HepG2 (cell line): Measurements from ENCODE around the gene ZNF511. TPM values are rescaled to one million over a fixed set of nuclear protein-coding genes. Genes with fewer than 3 reads are reported as not detected.

ENCODE experiments used
- ATAC-seq: fragments of 200-7000 bp; cut with Tn5 transposase; 3 replicates; pipeline ENCODE4 v1.9.1; 2020; ENCODE audit warnings: mild to moderate bottlenecking, moderate library complexity
- BruUV-seq: library from RNA; stranded (reverse); fragments of 400-500 nt; replicated peaks from 2 replicates; lab custom pipeline; 2021; lab: Mats Ljungman, UMichigan
- CTCF ChIA-PET: fragments of 300-600 bp; formaldehyde crosslinking; extraction: SDS; loops from one replicate; lab custom pipeline; 2021; ENCODE audit warnings: low total read pairs, inconsistent platforms, low intra/inter-chr PET ratio; lab: Yijun Ruan, JAX
- POLR2A ChIA-PET: fragments of 350-600 bp; sonication (Branson Sonifier 250); formaldehyde crosslinking; loops from one replicate; lab custom pipeline; 2020; ENCODE audit warnings: antibody characterized with exemption, inconsistent platforms; lab: Yijun Ruan, JAX
- DNase-seq: peaks from one replicate; pipeline ENCODE4 v3.0.0-alpha.2; 2015; ENCODE audit warnings: low spot score
- FAIRE-seq: peaks from 3 replicates; lab custom pipeline; 2011; peaks lifted over from hg19 to GRCh38; lab: Jason Lieb, UNC
- H2AFZ ChIP-seq: one replicate; pipeline ENCODE4 v1.6.1; 2011; ENCODE audit warnings: low read length, inconsistent platforms
- H3K27ac ChIP-seq: fragments of 300-600 bp; 3 replicates; pipeline ENCODE4 v1.8.0; 2011; ENCODE audit warnings: mixed run types, mild to moderate bottlenecking, mixed read lengths, low read length, inconsistent platforms; ENCODE audit not compliant: insufficient read depth; ENCODE audit errors: extremely low read length
- H3K27me3 ChIP-seq, 2 experiments: fragments of 200-600 bp in 1 of 2; 2 replicates in 1 of 2; 3 replicates in 1 of 2; pipeline versions ENCODE4 v1.6.0 to v1.8.0; 2011; ENCODE audit warnings: low read length in 2 of 2, mild to moderate bottlenecking in 2 of 2, moderate library complexity in 2 of 2, inconsistent platforms in 1 of 2; ENCODE audit not compliant: insufficient read depth in 2 of 2, control insufficient read depth in 1 of 2
- H3K36me3 ChIP-seq, 2 experiments: fragments of 200-600 bp in 1 of 2; replicated peaks in 1 of 2; 2 replicates in 1 of 2; 3 replicates in 1 of 2; pipeline versions ENCODE4 v1.5.1 to v1.8.0; 2011; ENCODE audit warnings: low read length in 2 of 2, inconsistent platforms in 1 of 2; ENCODE audit not compliant: insufficient read depth in 2 of 2, control insufficient read depth in 1 of 2
- H3K4me1 ChIP-seq: 2 replicates; pipeline ENCODE4 v1.5.1; 2012; ENCODE audit warnings: low read length, inconsistent platforms; ENCODE audit not compliant: insufficient read depth
- H3K4me2 ChIP-seq: 2 replicates; pipeline ENCODE4 v1.6.0; 2011; ENCODE audit warnings: low read depth, low read length, inconsistent platforms
- H3K4me3 ChIP-seq, 3 experiments: fragments of 200-600 bp in 1 of 3; sonication (generic), shearing (Covaris generic) in 1 of 3; replicated peaks in 1 of 3; 2 replicates each; pipeline ENCODE4 v1.5.1; 2011 to 2016; ENCODE audit warnings: low read length in 3 of 3, inconsistent platforms in 2 of 3, low read depth in 2 of 3, mild to moderate bottlenecking in 2 of 3, control low read depth in 1 of 3, mixed read lengths in 1 of 3; ENCODE audit not compliant: insufficient read depth in 1 of 3
- H3K79me2 ChIP-seq: one replicate; pipeline ENCODE4 v1.6.1; 2011; ENCODE audit warnings: low read length, inconsistent platforms; ENCODE audit not compliant: insufficient read depth
- H3K9ac ChIP-seq: 2 replicates; pipeline ENCODE4 v1.6.0; 2011; ENCODE audit warnings: mild to moderate bottlenecking, low read depth, low read length, inconsistent platforms; ENCODE audit not compliant: insufficient read depth
- H3K9me3 ChIP-seq: 2 replicates; pipeline ENCODE4 v1.5.1; 2012; ENCODE audit warnings: mild to moderate bottlenecking, low read length
- H4K20me1 ChIP-seq: 2 replicates; pipeline ENCODE4 v1.6.0; 2011; ENCODE audit warnings: inconsistent platforms, mild to moderate bottlenecking, low read length, moderate library complexity; ENCODE audit not compliant: insufficient read depth
- ARHGAP35 ChIP-seq: sonication (generic); formaldehyde crosslinking; IDR thresholded peaks from 2 replicates; pipeline ENCODE4 v1.9.0; 2022; ENCODE audit warnings: mild to moderate bottlenecking, inconsistent platforms, moderate library complexity, missing genetic modification reagents, borderline replicate concordance
- FOXP1 ChIP-seq, 2 experiments: fragments of 450-650 bp in 1 of 2; IDR thresholded peaks; 2 replicates each; pipeline ENCODE4 v1.6.1; 2017 to 2018; ENCODE audit warnings: antibody characterized with exemption in 1 of 2
- HDAC6 ChIP-seq: fragments of 200-600 bp; sonication (generic); IDR thresholded peaks from 2 replicates; pipeline ENCODE4 v1.7.0; 2017; ENCODE audit warnings: mild to moderate bottlenecking, antibody characterized with exemption, low read length, low read depth
- HMGXB4 ChIP-seq, 2 experiments: sonication (generic) in 1 of 2; formaldehyde crosslinking in 1 of 2; IDR thresholded peaks; 2 replicates each; pipeline versions ENCODE4 v1.4.0 to v1.6.1; 2018 to 2020; ENCODE audit warnings: missing genetic modification reagents in 2 of 2, borderline replicate concordance in 1 of 2, low read depth in 1 of 2, mild to moderate bottlenecking in 1 of 2, missing biosample characterization in 1 of 2
- KLF11 ChIP-seq: IDR thresholded peaks from 2 replicates; pipeline ENCODE4 v1.6.1; 2016; ENCODE audit warnings: missing compliant biosample characterization
- RXRA ChIP-seq: sonication (generic); formaldehyde crosslinking; IDR thresholded peaks from 2 replicates; pipeline ENCODE4 v1.5.1; 2020; ENCODE audit warnings: missing genetic modification reagents
- SP4 ChIP-seq: sonication (generic); formaldehyde crosslinking; IDR thresholded peaks from 2 replicates; pipeline ENCODE4 v1.8.1; 2023; ENCODE audit warnings: mild to moderate bottlenecking, missing genetic modification reagents
- TFDP1 ChIP-seq: IDR thresholded peaks from 2 replicates; pipeline ENCODE4 v1.6.1; 2016; ENCODE audit warnings: missing compliant biosample characterization, missing genetic modification reagents, borderline replicate concordance
- ZBTB7B ChIP-seq: sonication (generic); formaldehyde crosslinking; IDR thresholded peaks from 2 replicates; pipeline ENCODE4 v1.4.0; 2020; ENCODE audit warnings: missing genetic modification reagents
- ZNF17 ChIP-seq: sonication (generic); formaldehyde crosslinking; IDR thresholded peaks from 2 replicates; pipeline ENCODE4 v1.5.0; 2020; ENCODE audit warnings: mild to moderate bottlenecking, missing genetic modification reagents
- ZNF484 ChIP-seq: sonication (generic); formaldehyde crosslinking; IDR thresholded peaks from 2 replicates; pipeline ENCODE4 v1.5.1; 2020; ENCODE audit warnings: mild to moderate bottlenecking, low read depth, missing genetic modification reagents, borderline replicate concordance
- ZNF737 ChIP-seq: sonication (generic); formaldehyde crosslinking; IDR thresholded peaks from 2 replicates; pipeline ENCODE4 v1.5.0; 2020; ENCODE audit warnings: missing genetic modification reagents, mild to moderate bottlenecking, borderline replicate concordance
- WGBS: methylation state at CpG from one replicate; pipeline ENCODE4 v1.1.6; 2017; ENCODE audit warnings: low lambda C conversion rate; 5-methylcytosine and 5-hydroxymethylcytosine counted together
- in situ Hi-C: cut with HindIII; loops from 2 replicates; pipeline ENCODE4 v1.10.0; 2017; ENCODE audit warnings: low pct_unique_long_range_greater_than_20kb; ENCODE audit not compliant: extremely low pct_ligation_motif_present
- intact Hi-C: fragments of 100-400 bp; cut with micrococcal nuclease; formaldehyde crosslinking; loops from one replicate; pipeline ENCODE4 v1.10.0; 2022; ENCODE audit not compliant: unreplicated experiment
- polyA plus RNA-seq, 8 experiments: library from polyadenylated mRNA; depleted of rRNA in 3 of 8; stranded (reverse) in 7 of 8; unstranded in 1 of 8; fragments of >200 nt; fragmentation: Illumina TruSeq in 4 of 8; extraction: Trizol in 4 of 8; gene quantifications; 2 replicates each; pipeline versions ENCODE4 v1.2.1 to v1.2.3, GENCODE V29; 2011 to 2016; ENCODE audit warnings: low read depth in 4 of 8, missing spikeins in 1 of 8, mixed read lengths in 1 of 8; ENCODE audit not compliant: insufficient read depth in 1 of 8
- total RNA-seq, 5 experiments: library from RNA; depleted of rRNA; stranded (reverse); fragments of >200 nt; fragmentation: Illumina TruSeq; extraction: Trizol; gene quantifications; 2 replicates each; pipeline ENCODE4 v1.2.3, GENCODE V29; 2016; ENCODE audit warnings: low read depth in 1 of 5
- TF ChIP-seq, protein P1 (sequence below): sonication (generic); formaldehyde crosslinking; IDR thresholded peaks from 2 replicates; pipeline ENCODE4 v1.5.0; 2020; ENCODE audit warnings: mild to moderate bottlenecking, missing genetic modification reagents
- TF ChIP-seq, protein P2 (sequence below): sonication (generic); formaldehyde crosslinking; IDR thresholded peaks from 2 replicates; pipeline ENCODE4 v1.5.0; 2020; ENCODE audit warnings: mild to moderate bottlenecking, missing genetic modification reagents, borderline replicate concordance
- TF ChIP-seq, protein P3 (sequence below): sonication (generic); IDR thresholded peaks from 2 replicates; pipeline ENCODE4 v1.6.1; 2016; ENCODE audit warnings: low read depth, borderline replicate concordance

The ZNF511 gene
- total and polyA plus RNA-seq, 2 of the 13 experiments (the other 11 are each of a cell fraction or from before 2014, with no cell fraction given), result 35.6 to 66.4 TPM

- Histone ChIP-seq H3K4me2 (peak overlapping the region; percentile 67), H4K20me1 (no peaks in the 10 kb centered on the region), H3K4me1 (peaks cover 43% of the 10 kb centered on the region), H2AFZ (no peak overlapping the region), H3K9ac (peak overlapping the region; percentile 18; the same call in 1 of the 2 replicates), H3K27me3 (peaks cover 0 to 7% of the 10 kb centered on the region in 2 experiments; a peak in 1 of 5 replicates), H3K4me3 (peak overlapping the region in 1 of 3 experiments; percentile 17; a peak in 1 of 6 replicates), H3K27ac (peak overlapping the region; percentile 3), H3K36me3 (no peaks in the 10 kb centered on the region), H3K9me3 (no peaks in the 10 kb centered on the region), H3K79me2 (no peaks in the 10 kb centered on the region)
- BruUV-seq, result no TSS peak
- no peak for DNase-seq
- CTCF ChIA-PET, result no interaction called here
- no peak for ATAC-seq
- intact Hi-C loops, result no loop called here
- WGBS, result 46% methylated on average over 9 of the region's 9 CpGs
- no peak for FAIRE-seq
- in situ Hi-C loops, result no loop called here
- POLR2A ChIA-PET, result interaction anchor here (1.9 kb wide), 1 partner anchor 15 kb away, joined by 12 read pairs; the partner anchor contains the start of gene FUOM
- no peak for TF ChIP-seq HDAC6
- TF ChIP-seq, protein P1, sequence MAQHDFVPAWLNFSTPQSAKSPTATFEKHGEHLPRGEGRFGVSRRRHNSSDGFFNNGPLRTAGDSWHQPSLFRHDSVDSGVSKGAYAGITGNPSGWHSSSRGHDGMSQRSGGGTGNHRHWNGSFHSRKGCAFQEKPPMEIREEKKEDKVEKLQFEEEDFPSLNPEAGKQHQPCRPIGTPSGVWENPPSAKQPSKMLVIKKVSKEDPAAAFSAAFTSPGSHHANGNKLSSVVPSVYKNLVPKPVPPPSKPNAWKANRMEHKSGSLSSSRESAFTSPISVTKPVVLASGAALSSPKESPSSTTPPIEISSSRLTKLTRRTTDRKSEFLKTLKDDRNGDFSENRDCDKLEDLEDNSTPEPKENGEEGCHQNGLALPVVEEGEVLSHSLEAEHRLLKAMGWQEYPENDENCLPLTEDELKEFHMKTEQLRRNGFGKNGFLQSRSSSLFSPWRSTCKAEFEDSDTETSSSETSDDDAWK (CRISPR knock-in tag), result no peak
- no peak for TF ChIP-seq FOXP1 (IDR thresholded peaks at IDR 0.05)
- no peak for TF ChIP-seq FOXP1 (CRISPR knock-in tag; IDR thresholded peaks at IDR 0.05)
- no peak for TF ChIP-seq TFDP1 (CRISPR knock-in tag)
- TF ChIP-seq ZBTB7B, result no peak
- TF ChIP-seq, protein P2, sequence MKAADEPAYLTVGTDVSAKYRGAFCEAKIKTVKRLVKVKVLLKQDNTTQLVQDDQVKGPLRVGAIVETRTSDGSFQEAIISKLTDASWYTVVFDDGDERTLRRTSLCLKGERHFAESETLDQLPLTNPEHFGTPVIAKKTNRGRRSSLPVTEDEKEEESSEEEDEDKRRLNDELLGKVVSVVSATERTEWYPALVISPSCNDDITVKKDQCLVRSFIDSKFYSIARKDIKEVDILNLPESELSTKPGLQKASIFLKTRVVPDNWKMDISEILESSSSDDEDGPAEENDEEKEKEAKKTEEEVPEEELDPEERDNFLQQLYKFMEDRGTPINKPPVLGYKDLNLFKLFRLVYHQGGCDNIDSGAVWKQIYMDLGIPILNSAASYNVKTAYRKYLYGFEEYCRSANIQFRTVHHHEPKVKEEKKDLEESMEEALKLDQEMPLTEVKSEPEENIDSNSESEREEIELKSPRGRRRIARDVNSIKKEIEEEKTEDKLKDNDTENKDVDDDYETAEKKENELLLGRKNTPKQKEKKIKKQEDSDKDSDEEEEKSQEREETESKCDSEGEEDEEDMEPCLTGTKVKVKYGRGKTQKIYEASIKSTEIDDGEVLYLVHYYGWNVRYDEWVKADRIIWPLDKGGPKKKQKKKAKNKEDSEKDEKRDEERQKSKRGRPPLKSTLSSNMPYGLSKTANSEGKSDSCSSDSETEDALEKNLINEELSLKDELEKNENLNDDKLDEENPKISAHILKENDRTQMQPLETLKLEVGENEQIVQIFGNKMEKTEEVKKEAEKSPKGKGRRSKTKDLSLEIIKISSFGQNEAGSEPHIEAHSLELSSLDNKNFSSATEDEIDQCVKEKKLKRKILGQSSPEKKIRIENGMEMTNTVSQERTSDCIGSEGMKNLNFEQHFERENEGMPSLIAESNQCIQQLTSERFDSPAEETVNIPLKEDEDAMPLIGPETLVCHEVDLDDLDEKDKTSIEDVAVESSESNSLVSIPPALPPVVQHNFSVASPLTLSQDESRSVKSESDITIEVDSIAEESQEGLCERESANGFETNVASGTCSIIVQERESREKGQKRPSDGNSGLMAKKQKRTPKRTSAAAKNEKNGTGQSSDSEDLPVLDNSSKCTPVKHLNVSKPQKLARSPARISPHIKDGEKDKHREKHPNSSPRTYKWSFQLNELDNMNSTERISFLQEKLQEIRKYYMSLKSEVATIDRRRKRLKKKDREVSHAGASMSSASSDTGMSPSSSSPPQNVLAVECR, result no peak
- no peak for TF ChIP-seq RXRA (CRISPR knock-in tag)
- no peak for TF ChIP-seq ZNF737 (CRISPR knock-in tag)
- no peak for TF ChIP-seq SP4 (CRISPR knock-in tag)
- TF ChIP-seq ZNF484 (CRISPR knock-in tag), result no peak
- no peak for TF ChIP-seq ARHGAP35 (CRISPR knock-in tag)
- no peak for TF ChIP-seq ZNF17
- TF ChIP-seq, protein P3, sequence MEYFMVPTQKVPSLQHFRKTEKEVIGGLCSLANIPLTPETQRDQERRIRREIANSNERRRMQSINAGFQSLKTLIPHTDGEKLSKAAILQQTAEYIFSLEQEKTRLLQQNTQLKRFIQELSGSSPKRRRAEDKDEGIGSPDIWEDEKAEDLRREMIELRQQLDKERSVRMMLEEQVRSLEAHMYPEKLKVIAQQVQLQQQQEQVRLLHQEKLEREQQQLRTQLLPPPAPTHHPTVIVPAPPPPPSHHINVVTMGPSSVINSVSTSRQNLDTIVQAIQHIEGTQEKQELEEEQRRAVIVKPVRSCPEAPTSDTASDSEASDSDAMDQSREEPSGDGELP, result peak; percentile 87
- no peak for TF ChIP-seq KLF11 (CRISPR knock-in tag)
- TF ChIP-seq HMGXB4 (CRISPR knock-in tag; IDR thresholded peaks at IDR 0.05; ENCODE audit: borderline replicate concordance in 1 of 2, low read depth in 1 of 2), result no peak
These were observed 34.8 kb downstream of the ZNF511 start for GRCh38 chr10:133343558-133343957.
